HG02981 (cell line): ENCODE measurements around the gene ACYP2.
A peak's percentile ranks its signal among the peaks of the same experiment; 100 is the strongest.
"Not testable (repeated sequence)": the region's sequence is repeated elsewhere in the genome, so short reads cannot be mapped to it uniquely, and the experiment has no call there.

Source experiments
- ATAC-seq: cut with Tn5 transposase; IDR thresholded peaks from one replicate; pipeline ENCODE4 v1.9.1; 2021; ENCODE audit warnings: mild to moderate bottlenecking, moderate library complexity; ENCODE audit not compliant: unreplicated experiment

Gene ACYP2

GRCh38 chr2:54308186-54308585 lies 192.8 kb downstream of the ACYP2 start:
- no peak for ATAC-seq

- ATAC-seq = no peak
Measured at GRCh38 chr2:54308782-54309181, 193.4 kb downstream of the ACYP2 start.

- no peak for ATAC-seq
Measured at GRCh38 chr2:54310311-54310710, 194.9 kb downstream of the ACYP2 start.

DNA sequence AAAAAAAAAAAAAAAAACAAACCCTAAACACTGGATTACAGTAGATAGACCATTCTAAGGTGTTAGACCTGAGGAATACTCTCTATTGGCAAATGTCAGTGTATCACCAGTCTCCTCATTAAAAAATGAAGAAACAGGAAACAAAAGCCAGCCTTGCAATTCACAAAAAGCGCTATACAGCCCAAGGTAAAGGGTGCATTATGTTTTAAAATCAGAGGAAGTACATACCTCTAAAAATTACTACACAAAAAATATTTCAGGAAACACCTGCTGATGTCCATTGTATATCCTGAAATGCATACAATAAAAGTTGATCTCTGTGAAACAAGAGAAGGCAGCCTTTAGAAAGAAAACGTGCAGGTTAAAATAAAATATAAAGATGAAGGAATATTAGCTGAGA lies 195.5 kb downstream of the ACYP2 start:
- no peak for ATAC-seq

- ATAC-seq = no peak
Measured at GRCh38 chr2:54313147-54313546, 197.7 kb downstream of the ACYP2 start.

DNA sequence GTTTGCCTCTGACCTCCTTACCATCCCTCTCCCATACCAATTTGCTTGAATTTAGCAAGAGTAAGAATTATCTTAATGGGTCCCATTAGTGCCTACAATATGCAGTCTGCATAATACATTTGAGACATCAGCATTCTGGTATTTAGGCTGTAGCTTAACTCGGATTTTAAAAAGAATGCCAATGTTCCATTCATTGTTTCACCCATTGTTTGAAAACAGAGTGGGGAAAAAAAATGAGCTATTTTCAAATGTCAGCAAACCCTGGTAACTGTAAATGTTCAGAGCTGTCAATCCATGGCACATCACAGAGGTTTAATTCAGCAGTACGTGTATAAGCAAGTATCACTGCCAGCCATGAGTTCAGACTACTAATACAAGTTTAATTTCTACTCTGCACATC lies 202.6 kb downstream of the ACYP2 start:
- ATAC-seq = no peak

GRCh38 chr2:54318821-54319220 lies 203.4 kb downstream of the ACYP2 start:
- ATAC-seq = no peak

DNA sequence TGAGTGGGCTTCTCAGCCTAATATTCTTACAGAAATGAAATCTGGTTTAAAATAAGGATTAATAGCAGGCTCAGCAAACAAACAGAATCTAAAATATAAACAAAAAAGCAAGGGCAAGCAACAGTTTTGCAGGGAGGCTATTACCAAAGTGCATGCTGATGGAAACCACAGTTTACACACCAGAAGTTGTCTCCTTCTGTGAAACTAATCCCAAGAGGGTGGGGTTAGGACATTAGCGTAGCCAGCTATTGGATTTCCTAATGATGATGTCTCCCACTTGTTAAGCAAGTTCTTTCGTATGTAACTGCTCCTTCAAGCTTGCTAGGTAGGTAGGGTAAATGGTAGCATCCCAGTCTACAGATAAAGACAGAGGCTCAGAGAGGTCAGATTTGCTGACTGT lies 205.6 kb downstream of the ACYP2 start:
- ATAC-seq = no peak

DNA sequence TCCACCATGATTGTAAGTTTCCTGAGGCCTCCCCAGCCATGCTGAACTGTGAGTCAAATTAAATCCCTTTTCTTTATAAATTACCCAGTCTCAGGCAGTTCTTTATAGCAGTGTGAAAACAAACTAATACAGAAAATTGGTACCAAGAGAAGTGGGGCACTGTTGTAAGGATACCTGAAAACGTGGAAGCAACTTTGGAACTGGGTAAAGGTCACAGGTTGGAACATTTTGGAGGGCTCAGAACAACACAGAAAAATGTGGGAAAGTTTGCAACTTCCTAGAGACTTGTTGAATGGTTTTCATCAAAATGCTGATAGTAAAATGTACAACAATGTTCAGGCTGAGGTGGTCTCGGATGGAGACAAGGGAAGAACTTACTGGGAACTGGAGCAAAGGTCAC lies 209.1 kb downstream of the ACYP2 start:
- not testable (repeated sequence) for ATAC-seq

- no peak for ATAC-seq
Measured at GRCh38 chr2:54325148-54325547, 209.7 kb downstream of the ACYP2 start.

DNA sequence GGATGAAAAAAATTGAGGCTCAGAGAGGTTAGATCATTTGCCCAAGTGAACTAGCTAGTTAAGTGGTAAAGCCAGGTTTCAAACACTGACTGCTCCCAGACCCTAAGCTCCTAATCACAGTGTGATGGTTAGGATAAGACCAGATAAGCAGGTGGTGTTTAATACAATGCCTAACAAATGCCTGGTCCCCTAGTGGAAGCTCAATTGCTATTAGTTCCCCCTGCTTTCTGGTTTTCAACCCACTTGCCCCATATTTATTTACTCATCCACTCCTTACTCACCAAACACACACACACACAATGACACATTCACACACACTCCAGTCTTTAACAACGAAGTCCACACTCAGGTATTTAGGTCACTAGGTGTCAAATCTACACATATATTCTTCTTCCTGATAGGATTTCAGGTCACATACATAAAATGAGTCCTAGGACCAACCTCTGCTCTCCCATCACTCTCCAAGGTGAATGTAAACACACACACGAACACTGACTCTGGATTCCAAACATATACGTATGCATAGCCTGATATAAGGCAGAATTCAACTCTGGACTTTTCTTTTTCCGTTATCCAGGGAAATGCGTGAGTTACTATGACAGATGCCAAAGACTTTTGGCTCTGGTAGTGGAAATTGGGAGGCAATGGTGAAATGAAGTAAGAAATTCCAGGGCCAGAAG lies 214.2 kb downstream of the ACYP2 start:
- no peak for ATAC-seq

DNA sequence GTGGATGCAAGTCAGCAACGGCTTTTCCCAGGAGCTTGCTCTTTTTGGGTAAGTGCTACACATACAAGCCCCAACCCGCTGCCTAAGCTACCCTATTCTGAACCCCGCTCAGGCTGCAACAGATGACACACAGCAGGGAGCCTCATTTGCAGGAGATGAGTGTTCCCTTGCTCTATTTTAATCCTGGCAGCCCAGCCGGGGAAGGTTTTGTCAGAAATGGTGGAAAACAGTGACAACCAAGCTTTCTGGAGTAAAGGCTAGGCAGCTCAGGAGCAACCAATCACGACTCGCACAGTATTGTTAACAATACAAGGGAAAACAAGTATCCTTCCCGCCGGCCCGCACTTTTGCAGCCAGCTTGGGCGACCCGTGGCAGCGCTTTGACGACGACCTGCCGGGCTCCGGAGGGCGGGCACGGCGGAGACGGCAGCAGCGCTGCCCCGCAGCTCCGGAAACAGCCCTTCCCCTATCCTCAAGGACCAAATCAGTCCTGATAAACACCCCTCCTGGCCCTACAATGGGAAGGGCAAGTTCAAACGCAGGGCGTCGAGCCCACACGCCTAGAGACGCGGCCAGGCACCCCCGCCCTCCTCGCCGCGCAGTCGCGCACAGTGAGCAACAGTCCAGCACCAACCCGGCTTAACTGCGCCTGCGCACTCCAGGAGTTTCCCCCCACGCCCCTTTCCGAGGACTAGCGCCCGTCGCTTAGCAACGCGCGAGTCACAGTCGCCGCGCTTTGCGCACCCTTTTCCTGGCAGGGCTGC lies 214.9 kb downstream of the ACYP2 start:
- peak; percentile 96 for ATAC-seq

- peak; percentile 36 for ATAC-seq
Measured at GRCh38 chr2:54330926-54331835, 215.8 kb downstream of the ACYP2 start.

DNA sequence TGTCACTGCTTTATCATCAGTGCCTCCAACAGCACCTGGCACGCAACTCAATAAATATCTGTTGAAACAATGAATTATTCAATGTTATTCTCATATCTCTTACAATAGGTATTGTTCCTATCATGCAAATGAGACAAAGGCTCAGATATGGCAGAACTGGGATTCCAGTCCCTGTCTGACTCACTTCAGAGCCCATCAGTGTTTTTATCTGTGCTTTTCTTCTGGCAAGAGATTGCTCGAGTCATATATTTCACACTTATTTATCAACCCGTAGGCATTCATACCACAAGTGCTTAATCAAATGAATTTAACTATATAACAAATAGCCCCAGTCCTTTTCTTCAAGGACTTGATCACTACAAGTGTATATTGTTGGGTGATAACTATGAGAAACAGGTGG lies 217.0 kb downstream of the ACYP2 start:
- no peak for ATAC-seq

GRCh38 chr2:54336136-54336976 lies 220.9 kb downstream of the ACYP2 start:
- no peak for ATAC-seq

DNA sequence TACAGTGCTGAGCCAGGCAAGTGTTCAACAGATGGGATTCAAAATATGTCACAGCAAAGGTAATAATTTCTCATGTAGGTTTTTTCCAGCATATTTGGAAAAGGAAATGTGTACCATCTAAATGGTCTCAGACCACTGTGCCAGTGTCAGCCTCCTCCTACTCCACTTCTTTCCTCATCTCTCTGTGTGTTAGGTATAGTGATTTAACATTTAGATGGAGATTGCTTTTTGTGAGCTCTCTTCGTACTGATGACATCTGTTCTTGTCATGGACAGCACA lies 221.5 kb downstream of the ACYP2 start:
- ATAC-seq = no peak

- ATAC-seq = no peak
Measured at GRCh38 chr2:54341656-54342055, 226.2 kb downstream of the ACYP2 start.

- ATAC-seq = no peak
Measured at GRCh38 chr2:54342603-54343002, 227.2 kb downstream of the ACYP2 start.

- ATAC-seq = no peak
Measured at GRCh38 chr2:54347622-54348021, 232.2 kb downstream of the ACYP2 start.

DNA sequence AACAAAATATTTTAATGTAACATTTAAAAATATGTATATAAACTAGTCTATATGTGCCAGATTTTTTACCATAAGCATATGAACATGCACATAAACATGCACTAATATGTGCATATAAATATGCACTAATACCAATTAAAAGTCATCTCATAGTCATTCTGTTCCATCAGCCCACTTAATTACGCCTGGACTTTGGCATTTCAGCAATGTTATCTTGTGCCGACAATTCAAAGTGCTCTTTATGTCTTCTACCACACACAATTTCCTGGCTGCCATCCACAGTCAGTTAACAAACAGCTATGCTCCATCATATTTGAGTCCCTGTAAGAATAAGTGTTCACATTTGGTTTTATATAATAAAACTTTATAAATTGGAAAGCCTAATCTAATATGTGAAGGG lies 233.2 kb downstream of the ACYP2 start:
- ATAC-seq = no peak

DNA sequence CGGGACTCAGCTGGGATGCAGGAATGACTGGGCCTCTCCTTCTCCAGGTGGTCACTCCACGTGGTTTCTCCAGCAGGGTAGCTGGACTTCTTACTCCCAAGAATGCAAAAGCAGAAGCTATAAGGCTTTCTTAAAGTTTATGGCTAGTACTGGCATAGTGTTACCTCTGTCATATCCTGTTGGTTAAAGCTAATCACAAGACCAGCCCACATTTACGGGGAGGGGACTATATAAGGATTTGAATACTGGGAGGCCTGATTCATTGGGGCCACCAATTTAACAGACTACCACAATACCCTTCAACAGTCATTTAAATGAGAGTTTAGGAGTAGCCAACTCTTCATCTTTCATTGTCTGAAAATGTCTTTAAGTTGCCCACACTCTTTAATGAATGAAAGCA lies 235.0 kb downstream of the ACYP2 start:
- no peak for ATAC-seq
